ENCODE measurements around the gene SYTL1.

The SYTL1 gene

GRCh38 chr1:27318596-27318995 lies 23.2 kb upstream of the SYTL1 start:
- DNase-seq (ENCODE audit: low read depth in 2 of 2), result peak; percentile 78

GRCh38 chr1:27321813-27322568 lies 19.8 kb upstream of the SYTL1 start, which contains the start of gene TMEM222:
TSS of gene TMEM222 (plus strand) at chr1:27322163. CDS start at chr1:27322198, 35 bp downstream.
- peak; percentile 93 to 94 for DNase-seq (ENCODE audit: low read depth in 2 of 2)

GRCh38 chr1:27322569-27323240 lies 19.1 kb upstream of the SYTL1 start:
- DNase-seq (ENCODE audit: low read depth in 2 of 2), result no peak

GRCh38 chr1:27325286-27325685 lies 16.5 kb upstream of the SYTL1 start:
- no peak for DNase-seq (ENCODE audit: low read depth in 2 of 2)

GRCh38 chr1:27327964-27328363 lies 13.9 kb upstream of the SYTL1 start:
- no peak for DNase-seq (ENCODE audit: low read depth in 2 of 2)

DNA sequence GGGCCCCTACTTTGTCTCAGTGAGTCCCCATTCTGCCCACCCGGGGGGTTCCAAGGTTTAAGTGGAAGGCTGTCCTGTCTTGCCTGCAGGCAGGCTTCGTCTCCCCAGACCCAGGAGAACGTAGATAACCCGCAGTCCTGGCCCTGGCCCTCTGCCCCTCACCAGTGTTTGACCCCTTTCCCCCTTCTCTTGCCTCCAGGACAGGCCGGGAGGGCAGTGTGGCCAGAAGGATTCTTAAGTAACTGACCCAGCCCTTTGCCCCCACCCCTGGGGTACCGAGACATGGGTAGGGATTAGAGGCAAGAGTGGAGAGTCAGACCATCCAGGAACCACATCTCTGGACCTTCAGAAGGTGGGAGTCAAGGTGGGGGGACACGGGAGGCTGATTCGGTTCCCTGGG lies 11.0 kb upstream of the SYTL1 start:
- no peak for DNase-seq (ENCODE audit: low read depth in 2 of 2)

GRCh38 chr1:27331426-27331825 lies 10.4 kb upstream of the SYTL1 start:
- no peak for DNase-seq (ENCODE audit: low read depth in 2 of 2)

GRCh38 chr1:27331922-27332321 lies 9.9 kb upstream of the SYTL1 start:
- no peak for DNase-seq (ENCODE audit: low read depth in 2 of 2)

DNA sequence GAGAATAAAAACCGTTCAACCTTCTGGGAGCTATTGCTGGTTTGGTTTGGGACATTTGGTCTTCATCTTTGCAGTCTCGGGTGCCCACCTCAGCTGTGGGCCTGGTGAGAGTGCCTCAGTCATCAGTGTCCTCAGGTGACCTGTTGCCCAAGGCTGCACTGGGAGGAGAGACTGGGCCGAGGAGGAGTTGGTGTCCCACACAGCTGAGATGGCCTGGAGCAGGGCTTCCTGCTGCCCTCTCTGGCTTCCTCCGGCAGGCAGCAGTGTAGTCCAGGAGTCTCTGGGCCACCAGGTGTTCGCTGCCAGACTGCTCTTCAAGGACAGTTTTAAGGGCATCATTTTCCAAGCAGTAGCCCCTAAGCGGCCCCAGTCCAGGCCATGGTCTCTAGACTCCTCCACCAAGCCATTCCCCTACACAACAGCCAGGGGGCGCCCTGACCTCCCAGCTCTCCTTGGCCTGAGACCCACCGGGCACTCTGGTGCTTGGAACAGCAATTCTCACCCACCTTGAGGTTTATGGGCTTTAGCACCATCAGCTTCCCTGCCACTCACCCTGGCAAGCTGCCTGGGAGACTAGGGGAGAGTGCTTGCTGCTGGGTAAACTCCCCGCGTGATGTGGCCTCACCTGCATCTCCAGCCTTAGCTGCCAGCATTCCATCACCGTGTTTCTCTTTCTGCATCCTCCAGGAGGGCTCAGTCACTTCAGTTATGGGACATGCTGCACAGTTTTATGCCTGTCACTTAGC lies 9.1 kb upstream of the SYTL1 start:
- DNase-seq (ENCODE audit: low read depth in 2 of 2), result no peak

DNA sequence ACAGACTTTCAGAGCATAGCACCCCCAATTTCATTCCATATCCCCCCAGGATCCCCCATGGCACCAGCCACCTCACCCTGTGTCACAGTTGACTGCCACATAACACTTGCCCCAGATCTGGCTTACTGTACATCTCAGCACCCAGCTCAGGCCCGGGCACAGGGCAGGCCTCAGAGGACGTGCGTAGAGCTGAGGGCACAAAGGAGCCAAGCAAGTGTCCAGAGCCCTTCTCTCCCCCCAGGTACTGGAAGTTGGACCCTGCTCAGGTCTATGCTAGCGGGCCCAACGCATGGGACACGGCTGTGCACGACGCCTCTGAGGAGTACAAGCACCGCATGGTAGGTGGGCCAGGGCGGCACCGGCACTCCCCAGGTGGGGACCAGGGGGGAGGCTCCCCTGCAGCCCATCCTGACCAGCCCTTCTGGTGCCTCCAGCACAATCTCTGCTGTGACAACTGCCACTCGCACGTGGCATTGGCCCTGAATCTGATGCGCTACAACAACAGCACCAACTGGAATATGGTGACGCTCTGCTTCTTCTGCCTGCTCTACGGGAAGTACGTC lies 8.0 kb upstream of the SYTL1 start:
- DNase-seq (ENCODE audit: low read depth in 2 of 2), result no peak

DNA sequence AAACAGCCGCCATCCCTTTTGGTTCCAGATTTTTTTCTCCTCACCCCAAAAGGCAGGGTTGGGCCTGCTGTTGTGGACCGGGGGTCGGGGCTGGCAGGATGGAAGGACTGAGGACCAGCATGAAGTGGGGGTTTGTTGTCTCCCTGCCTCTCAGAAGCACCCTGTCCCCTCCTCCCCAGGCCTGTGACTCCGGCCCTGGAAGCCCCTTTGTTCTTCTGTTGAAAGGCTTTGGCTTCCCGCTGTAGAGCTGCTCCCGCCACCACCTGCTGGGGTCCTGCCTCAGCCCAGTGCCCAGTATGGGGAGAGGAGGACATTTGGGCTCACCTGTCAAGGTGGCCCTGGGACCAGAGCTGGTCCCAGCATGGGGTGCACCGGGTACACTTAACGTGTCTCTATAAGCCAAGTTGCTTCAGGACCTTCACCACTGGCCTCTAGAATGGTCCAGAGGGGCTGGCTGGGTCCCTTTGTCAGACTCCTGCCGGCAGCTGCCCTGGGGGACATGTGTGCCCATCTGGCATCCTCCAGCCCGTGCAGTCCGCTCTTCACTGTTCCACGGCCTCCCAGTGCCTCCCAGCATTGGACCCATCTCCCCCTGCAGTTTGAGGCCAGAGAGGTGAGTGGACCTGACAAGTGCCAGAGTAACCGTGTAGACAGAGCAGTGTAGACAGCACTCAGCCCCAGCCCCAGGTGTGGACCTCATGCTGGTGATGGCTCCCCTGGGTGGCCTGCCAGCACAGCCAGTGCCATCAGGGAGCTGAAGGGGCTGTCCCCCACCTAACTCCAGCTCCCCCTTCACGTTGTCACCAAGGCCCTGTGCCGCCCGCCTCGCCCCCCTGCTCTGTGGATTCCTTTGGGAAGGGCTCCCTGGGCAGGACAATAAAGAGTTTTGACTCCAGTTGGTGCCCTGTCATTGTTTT lies 6.1 kb upstream of the SYTL1 start:
- no peak for DNase-seq (ENCODE audit: low read depth in 2 of 2)

- DNase-seq (ENCODE audit: low read depth in 2 of 2), result no peak
Measured at GRCh38 chr1:27336756-27337155, 5.1 kb upstream of the SYTL1 start.

- no peak for DNase-seq (ENCODE audit: low read depth in 2 of 2)
Measured at GRCh38 chr1:27338751-27339150, 3.1 kb upstream of the SYTL1 start.

DNA sequence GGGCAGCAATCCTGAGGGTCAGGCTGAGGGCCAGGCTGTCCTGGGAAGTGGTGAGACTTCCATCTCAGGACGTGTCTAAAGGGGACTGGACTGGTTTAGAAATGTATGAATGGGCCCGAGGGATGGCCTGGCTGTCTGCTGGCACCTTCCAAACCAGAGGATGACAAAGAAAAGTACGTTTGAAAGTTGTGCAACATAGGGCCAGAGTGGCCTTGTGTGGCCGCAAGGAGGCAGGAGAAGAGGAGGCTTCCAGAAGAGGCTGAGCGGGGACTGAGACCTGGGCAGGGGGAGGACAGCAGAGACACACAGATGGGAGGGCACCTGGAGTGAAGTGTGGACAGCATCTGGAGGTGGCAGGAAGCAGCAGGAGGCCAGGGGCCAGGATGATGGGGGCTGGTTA lies 2.6 kb upstream of the SYTL1 start:
- no peak for DNase-seq (ENCODE audit: low read depth in 2 of 2)

- no peak for DNase-seq (ENCODE audit: low read depth in 2 of 2)
Measured at GRCh38 chr1:27342391-27342777, 562 bp downstream of the SYTL1 start.

- no peak for DNase-seq (ENCODE audit: low read depth in 2 of 2)
Measured at GRCh38 chr1:27342778-27343638, 1.2 kb downstream of the SYTL1 start.

- no peak for DNase-seq (ENCODE audit: low read depth in 2 of 2)
Measured at GRCh38 chr1:27343639-27344025, 1.8 kb downstream of the SYTL1 start.

- DNase-seq (ENCODE audit: low read depth in 2 of 2), result no peak
Measured at GRCh38 chr1:27345272-27345671, 3.5 kb downstream of the SYTL1 start.

GRCh38 chr1:27346357-27346756 lies 4.5 kb downstream of the SYTL1 start:
- DNase-seq (ENCODE audit: low read depth in 2 of 2), result no peak

DNA sequence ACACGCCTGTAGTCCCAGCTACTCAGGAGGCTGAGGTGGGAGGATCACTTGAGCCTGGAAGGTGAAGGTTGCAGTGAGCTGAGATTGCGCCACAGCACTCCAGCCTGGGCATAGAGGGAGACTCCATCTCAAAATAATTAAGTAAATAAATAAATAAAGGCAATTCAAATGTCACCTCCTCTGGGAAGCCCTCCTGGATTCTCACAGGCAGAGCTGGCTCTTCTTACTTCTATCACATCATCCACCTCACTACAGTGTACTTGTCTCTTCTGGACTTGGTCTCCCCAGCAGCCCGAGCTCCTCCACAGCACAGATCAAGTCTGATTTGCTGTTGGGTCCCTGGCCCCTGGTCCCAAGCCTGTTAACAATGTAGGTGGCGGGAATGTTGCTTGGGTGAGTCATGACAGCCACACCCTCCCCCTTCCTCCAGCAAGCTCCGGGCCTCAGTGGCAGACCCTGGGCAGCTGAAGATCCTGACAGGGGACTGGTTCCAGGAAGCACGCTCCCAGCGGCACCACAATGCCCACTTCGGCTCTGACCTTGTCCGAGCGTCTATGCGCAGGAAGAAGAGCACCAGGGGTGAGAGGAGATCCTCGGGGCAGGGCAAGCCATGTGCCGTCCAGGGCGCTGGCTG lies 5.3 kb downstream of the SYTL1 start:
- no peak for DNase-seq (ENCODE audit: low read depth in 2 of 2)

Measured in fibroblast of skin of left quadriceps (primary cell).